MM.1S (cell line): ENCODE results near the gene ITGB1.

Experiments used
- DNase-seq: peaks from one replicate; pipeline ENCODE4 v3.0.0-alpha.2; 2015
- H2AFZ ChIP-seq: fragments of 300-600 bp; sonication (generic); 2 replicates; pipeline ENCODE4 v1.6.0; 2016; ENCODE audit warnings: antibody characterized with exemption, low read length
- H3F3A ChIP-seq: fragments of 300-600 bp; sonication (generic); 2 replicates; pipeline ENCODE4 v1.6.1; 2016; ENCODE audit warnings: mild to moderate bottlenecking, antibody characterized with exemption, low read length, moderate library complexity, mixed read lengths; ENCODE audit not compliant: insufficient read depth
- H3K27ac ChIP-seq: fragments of 300-600 bp; sonication (generic); 2 replicates; pipeline ENCODE4 v1.5.1; 2016; ENCODE audit warnings: mild to moderate bottlenecking, low read length
- H3K27me3 ChIP-seq: fragments of 300-600 bp; sonication (generic); replicated peaks from 2 replicates; pipeline ENCODE4 v1.6.0; 2016; ENCODE audit warnings: low read length; ENCODE audit not compliant: insufficient read depth
- H3K36me3 ChIP-seq: fragments of 300-600 bp; sonication (generic); replicated peaks from 2 replicates; pipeline ENCODE4 v1.6.1; 2016; ENCODE audit warnings: mild to moderate bottlenecking, low read length, mixed read lengths; ENCODE audit not compliant: insufficient read depth
- H3K4me1 ChIP-seq: fragments of 300-600 bp; sonication (generic); 2 replicates; pipeline ENCODE4 v1.6.1; 2016; ENCODE audit warnings: low read length, mixed read lengths
- H3K4me2 ChIP-seq: fragments of 300-600 bp; sonication (generic); 2 replicates; pipeline ENCODE4 v1.6.0; 2016; ENCODE audit warnings: low read depth, low read length
- H3K4me3 ChIP-seq: fragments of 300-600 bp; sonication (generic); 2 replicates; pipeline ENCODE4 v1.5.1; 2016; ENCODE audit warnings: low read length, mixed read lengths
- H3K79me2 ChIP-seq: fragments of 300-600 bp; sonication (generic); 2 replicates; pipeline ENCODE4 v1.6.1; 2016; ENCODE audit warnings: mixed run types, low read length, mixed read lengths
- H3K9ac ChIP-seq: fragments of 300-600 bp; sonication (generic); 2 replicates; pipeline ENCODE4 v1.6.1; 2016; ENCODE audit warnings: low read length, mixed read lengths
- H3K9me2 ChIP-seq: fragments of 300-600 bp; sonication (generic); replicated peaks from 2 replicates; pipeline ENCODE4 v1.6.1; 2016; ENCODE audit warnings: mild to moderate bottlenecking, low read length, mixed read lengths; ENCODE audit not compliant: insufficient read depth
- H3K9me3 ChIP-seq: fragments of 300-600 bp; sonication (generic); replicated peaks from 2 replicates; pipeline ENCODE4 v1.6.1; 2016; ENCODE audit warnings: mild to moderate bottlenecking, low read length, mixed read lengths; ENCODE audit not compliant: insufficient read depth
- H4K20me1 ChIP-seq: fragments of 300-600 bp; sonication (generic); 2 replicates; pipeline ENCODE4 v1.6.1; 2016; ENCODE audit warnings: mild to moderate bottlenecking, low read length, moderate library complexity, mixed read lengths; ENCODE audit not compliant: insufficient read depth
- CTCF ChIP-seq: fragments of 300-600 bp; sonication (generic); IDR thresholded peaks from 2 replicates; pipeline ENCODE4 v1.5.1; 2016; ENCODE audit warnings: antibody characterized with exemption, low read length, mixed read lengths
- EZH2 ChIP-seq: fragments of 300-600 bp; sonication (generic); optimal IDR thresholded peaks from 2 replicates; pipeline ENCODE3; 2017; ENCODE audit warnings: low read depth, mild to moderate bottlenecking, antibody characterized with exemption, low read length, mixed read lengths
- EZH2phosphoT487 ChIP-seq: fragments of 300-600 bp; sonication (generic); IDR thresholded peaks from 2 replicates; pipeline ENCODE4 v1.6.1; 2018; ENCODE audit warnings: antibody characterized with exemption, low read length

The ITGB1 gene

GRCh38 chr10:32957341-32958084, 517 bp downstream of the ITGB1 start:
- no peaks in the 10 kb centered on the region for H3K36me3 ChIP-seq
- H3K9ac ChIP-seq = peak overlapping the region; percentile 63; the same call in 1 of the 2 replicates
- H3K9me3 ChIP-seq = no peaks in the 10 kb centered on the region
- H3K4me1 ChIP-seq = peaks cover 6% of the 10 kb centered on the region; the same call in 1 of the 2 replicates
- no peak overlapping the region for H3K27ac ChIP-seq
- H2AFZ ChIP-seq = peak overlapping the region; percentile 62
- H3K27me3 ChIP-seq = no peaks in the 10 kb centered on the region
- H3K4me3 ChIP-seq = peak overlapping the region; percentile 73
- H3K4me2 ChIP-seq = peak overlapping the region; percentile 80
- H3F3A ChIP-seq = peaks cover 7% of the 10 kb centered on the region; the same call in 1 of the 2 replicates
- no peaks in the 10 kb centered on the region for H3K9me2 ChIP-seq
- H4K20me1 ChIP-seq = no peaks in the 10 kb centered on the region
- TF ChIP-seq EZH2phosphoT487 (no peak), EZH2 (no peak), CTCF (no peak)
- H3K79me2 ChIP-seq = peaks cover 50% of the 10 kb centered on the region
- peak; percentile 44 for DNase-seq

- DNase-seq = no peak
- Histone ChIP-seq H3K27ac (no peak overlapping the region), H3K9me2 (no peaks in the 10 kb centered on the region), H3K9me3 (no peaks in the 10 kb centered on the region), H3K9ac (peak overlapping the region; percentile 63; the same call in 1 of the 2 replicates), H4K20me1 (no peaks in the 10 kb centered on the region), H3K36me3 (no peaks in the 10 kb centered on the region), H2AFZ (peak overlapping the region; percentile 62; the same call in 1 of the 2 replicates), H3K4me1 (peaks cover 6% of the 10 kb centered on the region; the same call in 1 of the 2 replicates), H3K27me3 (no peaks in the 10 kb centered on the region), H3K4me3 (peak overlapping the region; percentile 73), H3K79me2 (peaks cover 59% of the 10 kb centered on the region), H3F3A (peaks cover 7% of the 10 kb centered on the region; the same call in 1 of the 2 replicates), H3K4me2 (peak overlapping the region; percentile 80)
- TF ChIP-seq EZH2 = no peak
Observed at GRCh38 chr10:32956365-32957197, 1.4 kb downstream of the ITGB1 start.

GRCh38 chr10:32955790-32956189, 2.2 kb downstream of the ITGB1 start:
- DNase-seq = no peak
- H3K4me1 ChIP-seq = peaks cover 6% of the 10 kb centered on the region; the same call in 1 of the 2 replicates
- no peaks in the 10 kb centered on the region for H3K9me2 ChIP-seq
- TF ChIP-seq CTCF (no peak), EZH2phosphoT487 (no peak), EZH2 (no peak)
- no peak overlapping the region for H3K27ac ChIP-seq
- no peak overlapping the region for H2AFZ ChIP-seq
- H4K20me1 ChIP-seq = no peaks in the 10 kb centered on the region
- H3F3A ChIP-seq = peaks cover 7% of the 10 kb centered on the region; the same call in 1 of the 2 replicates
- no peak overlapping the region for H3K4me2 ChIP-seq
- peaks cover 66% of the 10 kb centered on the region for H3K79me2 ChIP-seq
- H3K36me3 ChIP-seq = no peaks in the 10 kb centered on the region
- H3K27me3 ChIP-seq = no peaks in the 10 kb centered on the region
- H3K9ac ChIP-seq = no peak overlapping the region
- H3K4me3 ChIP-seq = no peak overlapping the region
- H3K9me3 ChIP-seq = no peaks in the 10 kb centered on the region
